ENCODE results near the gene TRIM29. TPM values are rescaled to one million over a fixed set of nuclear protein-coding genes. Genes with fewer than 3 reads are reported as not detected.

TRIM29 gene
- total and polyA plus RNA-seq, 2 donors from 2014 or later, result 0.65 to 32.9 TPM

DNA sequence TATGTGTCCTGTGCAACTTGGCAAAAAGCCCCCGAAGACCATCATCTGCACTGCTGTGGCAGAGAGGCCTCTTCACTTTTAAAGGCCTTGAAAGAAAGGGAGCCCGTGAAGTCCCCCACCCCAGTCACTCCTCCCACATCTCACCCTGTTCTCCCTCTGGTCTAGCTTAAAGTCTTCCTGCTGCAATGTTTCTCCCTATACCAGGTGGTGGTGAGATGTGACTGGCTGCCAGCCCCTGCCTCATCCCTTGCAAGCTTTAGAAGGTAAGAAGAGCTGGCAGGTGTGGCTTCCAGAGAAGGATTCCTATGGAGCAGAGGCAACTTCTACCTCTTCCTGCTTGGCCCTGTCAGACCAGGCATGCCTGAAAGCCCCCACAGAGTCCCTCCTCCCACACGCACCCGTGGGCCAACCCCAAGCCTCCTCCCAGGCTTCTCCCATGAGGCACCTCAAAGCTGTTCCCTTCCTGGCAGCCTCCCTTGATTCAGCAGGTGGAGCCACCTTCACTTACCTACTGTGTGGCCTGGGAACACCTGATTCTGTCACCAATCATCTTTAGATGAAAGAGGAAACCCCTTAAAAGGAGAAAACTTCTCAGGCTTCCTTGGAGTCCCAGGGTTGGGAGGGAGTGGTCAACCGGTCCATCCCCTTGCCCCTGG is 4.0 kb upstream of the TRIM29 start:
- Histone ChIP-seq H3K27me3 (ENCODE audit: control insufficient read depth, insufficient read depth, low read length) (no peaks in the 10 kb centered on the region), H3K36me3 (ENCODE audit: control insufficient read depth in 2 of 3, insufficient read depth in 3 of 3, low read length in 3 of 3) (no peaks in the 10 kb centered on the region), H3K4me3 (ENCODE audit: low read length in 3 of 3) (no peak overlapping the region), H3K4me1 (ENCODE audit: control insufficient read depth in 2 of 3, insufficient read depth in 2 of 3, low read depth in 1 of 3, low read length in 3 of 3) (no peaks in the 10 kb centered on the region), H3K9ac (ENCODE audit: low read length in 3 of 3) (no peak overlapping the region), H3K9me3 (ENCODE audit: control insufficient read depth in 2 of 3, insufficient read depth in 1 of 3, low read length in 3 of 3) (no peaks in the 10 kb centered on the region), H3K27ac (ENCODE audit: low read depth in 2 of 2, low read length in 2 of 2) (no peak overlapping the region)
- TF ChIP-seq CTCF (IDR thresholded peaks at IDR 0.05; ENCODE audit: borderline replicate concordance, extremely low read depth, insufficient read depth), result no peak
- DNase-seq (peak in 2 of 5 donors; percentile 8 to 24), FAIRE-seq (no peak)
- intact Hi-C loops (cut with DNase I), result no loop called here

DNA sequence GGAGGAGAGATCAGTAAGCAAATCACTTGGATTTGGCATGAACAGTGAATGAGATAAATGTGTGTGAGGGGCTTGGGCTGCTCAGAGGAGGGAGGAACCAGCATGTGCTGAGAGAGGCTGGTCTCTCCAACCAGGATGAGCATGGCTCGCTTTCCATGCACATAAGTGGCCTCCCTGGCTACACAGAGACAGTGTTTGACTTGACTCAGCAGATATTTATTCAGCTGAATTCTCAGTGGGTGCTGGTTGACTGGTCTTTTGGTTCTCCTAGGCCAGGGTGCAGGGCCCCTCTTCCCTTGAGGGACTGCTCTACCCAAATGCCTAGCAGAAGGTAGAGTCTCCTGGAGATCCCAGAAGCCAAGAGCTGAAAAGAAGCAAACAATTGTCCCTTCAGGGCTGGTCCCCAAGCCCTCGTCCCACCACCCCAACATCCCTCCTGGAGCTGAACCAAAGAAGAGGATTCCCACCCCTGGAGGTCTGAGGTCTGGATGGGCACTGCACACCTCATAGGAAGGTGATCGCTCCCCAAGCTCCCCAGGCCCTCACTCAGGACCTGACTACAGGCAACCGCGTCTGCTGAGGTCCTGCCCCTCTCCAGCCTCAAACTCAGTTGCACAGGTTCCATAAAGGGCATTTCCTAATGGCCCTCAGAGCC is 3.3 kb upstream of the TRIM29 start:
- Histone ChIP-seq H3K27me3 (ENCODE audit: control insufficient read depth, insufficient read depth, low read length) (no peaks in the 10 kb centered on the region), H3K4me3 (ENCODE audit: low read length in 3 of 3) (no peak overlapping the region), H3K9me3 (ENCODE audit: control insufficient read depth in 2 of 3, insufficient read depth in 1 of 3, low read length in 3 of 3) (no peaks in the 10 kb centered on the region), H3K27ac (ENCODE audit: low read depth in 2 of 2, low read length in 2 of 2) (no peak overlapping the region), H3K9ac (ENCODE audit: low read length in 3 of 3) (no peak overlapping the region), H3K36me3 (ENCODE audit: control insufficient read depth in 2 of 3, insufficient read depth in 3 of 3, low read length in 3 of 3) (no peaks in the 10 kb centered on the region), H3K4me1 (ENCODE audit: control insufficient read depth in 2 of 3, insufficient read depth in 2 of 3, low read depth in 1 of 3, low read length in 3 of 3) (no peaks in the 10 kb centered on the region)
- DNase-seq, result peak in 2 of 5 donors; percentile 8 to 20
- no peak for FAIRE-seq
- TF ChIP-seq CTCF (IDR thresholded peaks at IDR 0.05; ENCODE audit: borderline replicate concordance, extremely low read depth, insufficient read depth), result no peak
- intact Hi-C loops (cut with DNase I), result no loop called here

DNA sequence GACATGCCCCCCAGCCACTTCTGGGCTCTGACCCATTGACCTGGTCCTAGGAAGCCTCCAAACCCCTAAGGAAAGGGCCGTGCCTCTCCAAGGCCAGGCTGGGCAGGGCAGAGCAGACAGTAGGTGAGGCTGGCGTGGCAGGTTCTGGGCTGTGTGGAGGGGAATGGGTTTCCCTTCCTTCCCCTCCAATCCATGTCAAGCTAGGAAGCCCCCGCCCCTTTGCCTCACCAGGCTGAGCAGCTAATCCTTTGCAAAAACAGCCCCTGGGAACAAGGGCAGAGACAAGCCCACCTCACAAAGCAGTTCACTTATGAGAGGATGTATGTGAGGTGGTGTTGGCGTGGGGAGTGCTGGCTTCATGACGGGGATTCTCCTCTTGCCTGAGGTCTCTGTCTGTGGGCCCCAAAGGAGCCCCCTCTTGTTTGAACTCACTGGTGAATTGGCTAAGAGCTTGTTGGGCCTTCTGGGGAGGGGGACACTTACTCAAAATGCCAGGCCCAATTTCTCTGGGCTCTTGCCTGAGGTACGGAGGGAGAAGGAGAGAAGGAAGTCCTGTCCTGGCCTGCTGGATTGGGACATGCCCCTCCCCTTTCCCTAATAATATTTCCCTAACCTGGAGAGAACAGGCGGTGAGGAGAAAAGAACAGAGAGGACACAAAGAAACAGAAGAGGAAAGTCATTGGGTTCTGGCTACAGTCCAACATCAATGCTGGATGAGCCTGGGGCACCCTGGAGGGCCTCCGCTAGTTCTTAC is 1.6 kb upstream of the TRIM29 start:
- no peak for TF ChIP-seq CTCF (IDR thresholded peaks at IDR 0.05; ENCODE audit: borderline replicate concordance, extremely low read depth, insufficient read depth)
- Histone ChIP-seq H3K9ac (ENCODE audit: low read length in 3 of 3) (no peak overlapping the region), H3K4me3 (ENCODE audit: low read length in 3 of 3) (no peak overlapping the region), H3K4me1 (ENCODE audit: control insufficient read depth in 2 of 3, insufficient read depth in 2 of 3, low read depth in 1 of 3, low read length in 3 of 3) (no peaks in the 10 kb centered on the region), H3K27ac (ENCODE audit: low read depth in 2 of 2, low read length in 2 of 2) (no peak overlapping the region), H3K27me3 (ENCODE audit: control insufficient read depth, insufficient read depth, low read length) (no peaks in the 10 kb centered on the region), H3K9me3 (ENCODE audit: control insufficient read depth in 2 of 3, insufficient read depth in 1 of 3, low read length in 3 of 3) (no peaks in the 10 kb centered on the region), H3K36me3 (ENCODE audit: control insufficient read depth in 2 of 3, insufficient read depth in 3 of 3, low read length in 3 of 3) (no peaks in the 10 kb centered on the region)
- FAIRE-seq (no peak), DNase-seq (peak in 2 of 5 donors; percentile 8 to 39)
- intact Hi-C loops (cut with DNase I), result no loop called here

Data from kidney (tissue), 14 donors.